Coronary artery (tissue), 2 donors: ENCODE data around the gene PODXL2.
A peak's percentile ranks its signal among the peaks of the same experiment; 100 is the strongest.

Source experiments
- DNase-seq: peaks from one replicate; pipeline ENCODE4 v3.0.0-alpha.2; 2017; ENCODE audit warnings: low spot score
- H3K27ac ChIP-seq, 2 donors: fragments of 200-600 bp; sonication (generic); one replicate each; pipeline ENCODE4 v1.5.1; 2016 to 2019
- H3K4me3 ChIP-seq: fragments of 200-600 bp; sonication (generic); 2 replicates; pipeline ENCODE4 v1.5.1; 2016; ENCODE audit warnings: mild to moderate bottlenecking, moderate library complexity
- CTCF ChIP-seq: fragments of 200-600 bp; sonication (generic); IDR thresholded peaks from one replicate; pipeline ENCODE4 v1.5.1; 2019; ENCODE audit warnings: antibody characterized with exemption

The PODXL2 gene

GRCh38 chr3:127588806-127589577 lies 40.0 kb upstream of the PODXL2 start:
- Histone ChIP-seq H3K27ac (peak overlapping the region; percentile 84 to 92), H3K4me3 (peak overlapping the region; percentile 95)
- DNase-seq, result no peak
- no peak for TF ChIP-seq CTCF

GRCh38 chr3:127589600-127590281 lies 39.2 kb upstream of the PODXL2 start:
- no peak for TF ChIP-seq CTCF
- DNase-seq, result no peak
- Histone ChIP-seq H3K4me3 (peak overlapping the region; percentile 95), H3K27ac (peak overlapping the region; percentile 84 to 92)

GRCh38 chr3:127590282-127590592 lies 38.7 kb upstream of the PODXL2 start:
- DNase-seq, result no peak
- Histone ChIP-seq H3K27ac (peak overlapping the region; percentile 84 to 92), H3K4me3 (peak overlapping the region; percentile 95)
- TF ChIP-seq CTCF, result no peak

GRCh38 chr3:127590593-127591465 lies 38.2 kb upstream of the PODXL2 start, which contains the start of gene TPRA1:
TPRA1 (minus strand) TSS chr3:127590733; CDS start chr3:127580146, 10,587 bp downstream.
- TF ChIP-seq CTCF, result no peak
- DNase-seq, result peak; percentile 95
- Histone ChIP-seq H3K4me3 (peak within 1 kb of the TSS; percentile 95), H3K27ac (peak within 1 kb of the TSS; percentile 84 to 92)

GRCh38 chr3:127593178-127593577 lies 35.8 kb upstream of the PODXL2 start:
- Histone ChIP-seq H3K4me3 (no peak overlapping the region), H3K27ac (no peak overlapping the region)
- TF ChIP-seq CTCF, result no peak
- no peak for DNase-seq

GRCh38 chr3:127595303-127595702 lies 33.7 kb upstream of the PODXL2 start:
- no peak for DNase-seq
- no peak overlapping the region for H3K27ac ChIP-seq
- no peak for TF ChIP-seq CTCF
- H3K4me3 ChIP-seq, result no peak overlapping the region
